Ascending aorta (tissue), 2 donors: ENCODE results near the gene CDX2. TPM values are rescaled to one million over a fixed set of nuclear protein-coding genes. Genes with fewer than 3 reads are reported as not detected.

ENCODE experiments used
- DNase-seq, 2 donors: peaks; one replicate each; pipeline ENCODE4 v3.0.0-alpha.2; 2019; ENCODE audit warnings: low spot score in 2 of 2
- H3K27ac ChIP-seq, 2 donors: fragments of 200-600 bp; sonication (generic); one replicate each; pipeline ENCODE4 v1.5.1; 2016 to 2017; ENCODE audit warnings: mild to moderate bottlenecking in 1 of 2
- H3K27me3 ChIP-seq: fragments of 200-600 bp; sonication (generic); one replicate; pipeline ENCODE4 v1.5.1; 2017
- H3K36me3 ChIP-seq, 2 donors: fragments of 200-600 bp; sonication (generic); one replicate each; pipeline ENCODE4 v1.5.1; 2016
- H3K4me1 ChIP-seq, 2 donors: fragments of 200-600 bp; sonication (generic); one replicate each; pipeline ENCODE4 v1.5.1; 2016 to 2017; ENCODE audit warnings: mild to moderate bottlenecking in 1 of 2
- H3K4me3 ChIP-seq, 2 donors: fragments of 200-600 bp; sonication (generic); one replicate each; pipeline ENCODE4 v1.5.1; 2016 to 2017; ENCODE audit warnings: mild to moderate bottlenecking in 1 of 2
- H3K9me3 ChIP-seq, 2 donors: fragments of 200-600 bp; sonication (generic); one replicate each; pipeline ENCODE4 v1.5.1; 2016
- intact Hi-C: fragments of 100-400 bp; cut with DNase I; formaldehyde crosslinking; loops from one replicate; pipeline ENCODE4 v1.15.1; 2023
- total RNA-seq: library from RNA; depleted of rRNA; stranded (reverse); fragments of >200 nt; gene quantifications from one replicate; pipeline ENCODE4 v1.1.0, GENCODE V29; 2016
- TF ChIP-seq, protein P1 (sequence below), 3 experiments: fragments of 200-600 bp in 2 of 3; fragments of 450-650 bp in 1 of 3; sonication (generic) in 2 of 3; IDR thresholded peaks; one replicate each; pipeline ENCODE4 v1.5.1; 2016 to 2019; ENCODE audit warnings: antibody characterized with exemption in 3 of 3, mild to moderate bottlenecking in 1 of 3, moderate library complexity in 1 of 3

The CDX2 gene
- total RNA-seq, 1 donor from 2014 or later, result not detected

DNA sequence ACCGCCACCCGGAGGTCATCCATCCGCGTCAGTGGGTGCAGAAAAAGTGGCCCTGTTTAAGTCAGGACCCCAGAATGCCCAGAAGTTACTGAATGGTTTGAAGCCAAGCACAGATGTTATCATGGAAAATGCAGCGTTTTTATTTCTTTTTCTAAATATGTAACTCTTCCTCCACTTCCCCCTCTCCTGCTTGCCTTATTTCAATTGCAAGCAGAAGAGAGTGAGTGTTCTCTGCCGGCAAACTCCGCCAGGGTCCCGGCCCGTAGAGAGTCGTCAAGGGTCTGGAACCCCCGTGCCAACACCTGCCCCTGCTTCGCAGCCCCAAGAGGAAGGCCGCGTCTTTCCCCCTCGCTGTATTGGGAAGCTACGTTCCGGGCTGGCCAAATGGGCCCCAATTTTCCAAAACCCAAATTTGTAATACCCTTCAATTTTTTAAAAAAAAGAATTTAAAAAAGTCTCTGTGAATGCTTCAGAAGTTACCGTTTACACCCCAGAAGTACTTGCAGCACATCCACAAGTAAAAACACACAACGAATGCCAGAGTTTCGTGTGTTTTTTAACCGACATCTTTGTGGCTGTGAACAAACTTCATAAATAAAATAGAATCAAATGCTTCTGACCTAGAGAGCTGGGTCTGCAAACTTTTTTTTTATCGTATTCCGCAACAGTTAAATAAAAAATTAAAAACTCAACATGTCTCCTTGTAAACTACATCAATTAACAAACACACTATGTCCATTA is 50.0 kb downstream of the CDX2 start:
- H3K4me3 ChIP-seq, result peak overlapping the region in 1 of 2 donors; percentile 61
- H3K36me3 ChIP-seq, result no peaks in the 10 kb centered on the region
- no peak overlapping the region for H3K27ac ChIP-seq
- TF ChIP-seq, protein P1, sequence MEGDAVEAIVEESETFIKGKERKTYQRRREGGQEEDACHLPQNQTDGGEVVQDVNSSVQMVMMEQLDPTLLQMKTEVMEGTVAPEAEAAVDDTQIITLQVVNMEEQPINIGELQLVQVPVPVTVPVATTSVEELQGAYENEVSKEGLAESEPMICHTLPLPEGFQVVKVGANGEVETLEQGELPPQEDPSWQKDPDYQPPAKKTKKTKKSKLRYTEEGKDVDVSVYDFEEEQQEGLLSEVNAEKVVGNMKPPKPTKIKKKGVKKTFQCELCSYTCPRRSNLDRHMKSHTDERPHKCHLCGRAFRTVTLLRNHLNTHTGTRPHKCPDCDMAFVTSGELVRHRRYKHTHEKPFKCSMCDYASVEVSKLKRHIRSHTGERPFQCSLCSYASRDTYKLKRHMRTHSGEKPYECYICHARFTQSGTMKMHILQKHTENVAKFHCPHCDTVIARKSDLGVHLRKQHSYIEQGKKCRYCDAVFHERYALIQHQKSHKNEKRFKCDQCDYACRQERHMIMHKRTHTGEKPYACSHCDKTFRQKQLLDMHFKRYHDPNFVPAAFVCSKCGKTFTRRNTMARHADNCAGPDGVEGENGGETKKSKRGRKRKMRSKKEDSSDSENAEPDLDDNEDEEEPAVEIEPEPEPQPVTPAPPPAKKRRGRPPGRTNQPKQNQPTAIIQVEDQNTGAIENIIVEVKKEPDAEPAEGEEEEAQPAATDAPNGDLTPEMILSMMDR (IDR thresholded peaks at IDR 0.05), result no peak
- intact Hi-C loops, result no loop called here
- no peak for DNase-seq
- peaks cover 7 to 27% of the 10 kb centered on the region in 2 donors for H3K4me1 ChIP-seq
- H3K27me3 ChIP-seq, result peaks cover 45% of the 10 kb centered on the region
- H3K9me3 ChIP-seq, result no peaks in the 10 kb centered on the region

DNA sequence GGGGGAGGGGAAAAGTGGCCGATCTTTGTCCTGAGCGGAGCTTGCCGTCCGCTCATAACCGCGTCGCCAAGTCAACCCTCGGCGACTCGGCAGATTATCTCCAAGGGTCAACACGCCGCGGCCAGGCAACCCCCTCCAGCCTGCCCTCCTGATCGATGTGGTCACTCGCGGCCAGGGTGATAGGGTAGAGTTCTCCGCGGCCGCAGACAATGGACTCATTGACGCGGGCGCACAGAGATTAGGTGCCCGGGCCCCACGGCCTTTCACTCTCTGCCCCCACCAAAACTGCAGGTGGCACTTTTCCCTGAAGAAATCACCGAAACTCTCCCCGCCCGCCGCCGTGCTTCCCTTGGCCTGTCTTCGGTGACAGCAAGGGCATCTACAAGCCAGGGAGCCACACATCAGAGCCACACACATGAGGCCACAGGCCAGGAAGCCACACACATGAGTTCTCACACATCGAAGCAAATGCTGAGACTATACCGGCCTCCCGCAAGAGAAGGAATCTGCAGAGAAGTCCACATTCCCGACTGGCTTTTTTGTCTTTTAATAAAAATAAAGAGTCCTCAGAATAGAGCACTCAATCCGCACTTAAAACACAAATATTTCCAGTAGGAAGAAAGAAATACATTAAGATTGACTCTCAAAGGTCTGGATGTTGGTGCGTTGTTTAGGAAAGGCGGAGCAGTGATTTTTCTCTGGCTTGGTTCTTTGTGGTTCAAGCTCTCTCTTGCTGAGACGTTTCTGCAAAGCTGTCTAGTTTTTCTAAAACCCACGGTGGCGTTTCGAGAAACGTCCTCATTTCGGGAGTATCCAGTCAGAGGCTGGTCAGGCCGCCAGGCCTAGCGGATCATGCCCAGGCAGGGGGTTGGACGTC is 50.8 kb downstream of the CDX2 start:
- Histone ChIP-seq H3K4me1 (peaks cover 7 to 27% of the 10 kb centered on the region in 2 donors), H3K4me3 (no peak overlapping the region), H3K27ac (no peak overlapping the region), H3K9me3 (no peaks in the 10 kb centered on the region), H3K36me3 (no peaks in the 10 kb centered on the region), H3K27me3 (peaks cover 45% of the 10 kb centered on the region)
- TF ChIP-seq, protein P1 (IDR thresholded peaks at IDR 0.05), result no peak
- intact Hi-C loops, result no loop called here
- no peak for DNase-seq

DNA sequence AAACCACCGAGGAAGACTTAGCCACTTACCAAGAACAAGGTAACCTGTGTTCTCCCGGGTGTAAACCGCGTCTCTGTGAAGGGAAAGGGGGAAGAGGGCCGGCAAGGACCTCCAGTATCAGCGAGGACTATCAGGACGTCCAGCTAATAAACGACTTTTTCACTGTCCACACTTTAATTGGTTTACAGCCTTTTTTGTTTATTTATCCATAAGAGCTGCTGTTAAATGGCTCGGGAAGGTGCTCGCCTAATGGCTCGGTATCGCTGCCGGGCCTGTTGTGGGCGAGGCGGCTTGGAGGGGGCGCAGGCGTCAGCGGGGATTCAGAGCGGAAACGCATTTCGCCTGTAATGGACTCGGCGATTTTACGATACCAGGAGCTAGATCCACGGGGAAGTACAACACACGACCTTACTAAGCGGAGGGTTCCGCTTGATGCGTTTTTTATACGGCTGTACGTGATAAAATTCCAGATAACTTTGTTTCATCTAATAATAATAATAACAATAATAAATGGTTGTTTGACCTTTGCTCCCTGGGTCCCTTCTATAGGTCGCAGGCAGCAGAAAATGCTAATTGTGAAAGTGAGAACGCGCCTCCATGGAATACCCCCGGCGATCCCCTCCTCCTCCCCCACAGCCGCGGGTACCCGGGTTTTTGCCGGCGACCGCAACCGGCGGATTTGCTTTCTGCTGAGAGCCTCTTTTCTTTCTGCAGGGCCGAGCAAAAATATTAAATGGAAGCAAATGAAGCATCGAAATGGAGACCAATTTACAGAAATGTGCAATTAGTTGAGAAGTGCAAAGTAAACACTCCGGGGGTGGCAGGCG is 51.8 kb downstream of the CDX2 start:
- TF ChIP-seq, protein P1 (IDR thresholded peaks at IDR 0.05), result no peak
- Histone ChIP-seq H3K4me1 (peaks cover 7 to 27% of the 10 kb centered on the region in 2 donors), H3K36me3 (no peaks in the 10 kb centered on the region), H3K27ac (no peak overlapping the region), H3K27me3 (peaks cover 37% of the 10 kb centered on the region), H3K4me3 (no peak overlapping the region), H3K9me3 (no peaks in the 10 kb centered on the region)
- intact Hi-C loops, result no loop called here
- no peak for DNase-seq

DNA sequence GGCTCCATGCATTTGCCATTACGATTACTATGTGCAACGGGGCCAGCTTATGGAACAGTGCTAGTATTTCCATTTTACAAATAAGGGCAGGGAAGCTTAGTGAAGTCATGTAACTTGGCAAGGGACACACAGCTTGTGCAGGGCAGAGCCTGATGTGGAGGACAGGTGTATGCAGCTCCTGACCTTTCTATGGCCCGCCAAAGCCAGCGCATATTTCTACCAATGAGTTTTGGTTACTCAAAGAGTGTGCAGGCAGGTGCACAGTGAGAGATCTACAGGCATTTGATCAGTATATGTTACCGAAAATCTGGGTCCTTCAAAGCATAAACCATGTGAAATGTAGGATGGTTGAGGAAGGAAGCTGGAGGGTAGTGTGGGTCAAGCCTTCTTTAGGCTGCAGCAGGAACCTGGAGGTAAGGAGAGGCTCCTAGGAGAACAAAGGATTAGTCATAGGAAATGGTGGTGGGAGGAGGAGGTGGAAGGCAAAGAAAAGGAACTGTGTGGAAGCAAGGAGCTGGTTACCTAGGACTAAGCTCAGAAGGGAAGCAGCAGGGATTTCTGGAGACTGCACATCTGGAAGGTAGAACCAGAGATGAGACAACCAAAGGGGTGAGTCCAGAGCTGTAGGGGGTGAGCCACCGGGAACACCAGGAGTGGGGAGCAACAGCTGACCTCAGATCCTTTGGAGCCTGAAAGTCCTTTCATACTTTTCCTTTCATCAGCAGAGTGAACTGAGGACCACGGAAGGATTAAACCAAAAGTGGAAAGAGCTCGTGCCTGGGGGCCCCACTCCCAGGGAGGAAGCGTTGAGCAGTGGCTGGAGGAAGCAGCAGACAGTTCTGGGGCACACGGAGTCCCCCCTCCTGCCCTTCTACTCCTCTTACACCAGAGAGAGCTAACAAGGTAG is 53.6 kb downstream of the CDX2 start:
- Histone ChIP-seq H3K27me3 (peaks cover 29% of the 10 kb centered on the region), H3K36me3 (no peaks in the 10 kb centered on the region), H3K9me3 (no peaks in the 10 kb centered on the region), H3K27ac (no peak overlapping the region), H3K4me1 (peaks cover 0 to 17% of the 10 kb centered on the region in 2 donors), H3K4me3 (no peak overlapping the region)
- no peak for DNase-seq
- TF ChIP-seq, protein P1 (IDR thresholded peaks at IDR 0.05), result no peak
- intact Hi-C loops, result no loop called here
